ENCODE data around the gene CARS2.
"Not testable (repeated sequence)": the region's sequence is repeated elsewhere in the genome, so short reads cannot be mapped to it uniquely, and the experiment has no call there.

DNA sequence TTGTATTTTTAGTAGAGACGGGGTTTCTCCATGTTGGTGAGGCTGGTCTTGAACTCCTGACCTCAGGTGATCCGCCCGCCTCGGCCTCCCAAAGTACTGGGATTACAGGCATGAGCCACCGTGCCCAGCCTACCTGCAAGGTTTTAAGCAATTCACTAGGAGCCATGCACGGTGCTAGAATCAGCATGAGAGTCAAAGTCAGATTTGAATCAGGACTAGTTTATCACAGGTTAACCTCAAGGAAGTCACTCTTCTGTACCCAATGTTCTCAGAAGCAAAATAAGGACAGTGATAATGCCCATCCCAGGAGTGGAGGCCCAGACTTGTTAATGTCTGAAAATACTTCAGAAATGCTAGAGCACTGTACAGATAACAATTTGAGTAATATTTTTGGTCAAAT, 20.2 kb upstream of the CARS2 start:
- TF ChIP-seq CTCF, POLR2A (IDR thresholded peaks at IDR 0.05): not testable (repeated sequence)

Measured in Peyer's patch (tissue), 4 donors.